H1 (cell line): ENCODE measurements around the gene ZNF506. TPM values are rescaled to one million over a fixed set of nuclear protein-coding genes. Genes with fewer than 3 reads are reported as not detected.

Source experiments
- CTCF ChIA-PET: fragments of 300-600 bp; sonication (Branson Sonifier 250); formaldehyde crosslinking; loops from one replicate; lab custom pipeline; 2021; ENCODE audit not compliant: partially characterized antibody; lab: Charles Lee
- POLR2A ChIA-PET: fragments of 300-600 bp; sonication (Branson Sonifier 250); formaldehyde crosslinking; loops from one replicate; lab custom pipeline; 2021; ENCODE audit warnings: inconsistent platforms; ENCODE audit not compliant: partially characterized antibody; lab: Charles Lee
- DNase-seq, 2 experiments: peaks; one replicate each; pipeline versions ENCODE4 v3.0.0 to v3.0.0-alpha.2; 2010 to 2022; ENCODE audit warnings: low spot score in 2 of 2, low read depth in 1 of 2, mixed read lengths in 1 of 2
- FAIRE-seq: peaks from 2 replicates; lab custom pipeline; 2011; peaks lifted over from hg19 to GRCh38; lab: Jason Lieb, UNC
- H2AFZ ChIP-seq: 2 replicates; pipeline ENCODE4 v1.8.1; 2012; ENCODE audit warnings: low read length, inconsistent platforms
- H2AK5ac ChIP-seq: 2 replicates; pipeline ENCODE4 v1.6.1; 2013; ENCODE audit warnings: low read depth, low read length
- H2BK120ac ChIP-seq: replicated peaks from 2 replicates; pipeline ENCODE3; 2013; ENCODE audit warnings: low read depth, low read length, inconsistent platforms
- H2BK12ac ChIP-seq: 2 replicates; pipeline ENCODE4 v1.6.1; 2013; ENCODE audit warnings: low read depth, low read length
- H2BK15ac ChIP-seq: 2 replicates; pipeline ENCODE4 v1.6.1; 2013; ENCODE audit warnings: low read length
- H2BK20ac ChIP-seq: 2 replicates; pipeline ENCODE4 v1.6.1; 2013; ENCODE audit warnings: low read length
- H2BK5ac ChIP-seq: 2 replicates; pipeline ENCODE4 v1.6.1; 2013; ENCODE audit warnings: low read depth, low read length
- H3K14ac ChIP-seq: 2 replicates; pipeline ENCODE4 v1.6.1; 2013; ENCODE audit warnings: inconsistent platforms; ENCODE audit not compliant: insufficient read length
- H3K18ac ChIP-seq: 2 replicates; pipeline ENCODE4 v1.6.1; 2013; ENCODE audit warnings: low read length; ENCODE audit errors: extremely low read depth
- H3K23ac ChIP-seq: 2 replicates; pipeline ENCODE4 v1.6.1; 2013; ENCODE audit warnings: inconsistent platforms; ENCODE audit not compliant: insufficient read length
- H3K23me2 ChIP-seq: 2 replicates; pipeline ENCODE4 v1.6.1; 2013; ENCODE audit warnings: low read depth, low read length
- H3K27ac ChIP-seq: 2 replicates; pipeline ENCODE4 v1.6.1; 2011; ENCODE audit warnings: low read depth, low read length, inconsistent platforms
- H3K27me3 ChIP-seq, 4 experiments: replicated peaks in 1 of 4; 1 replicate in 1 of 4; 2 replicates in 3 of 4; pipeline versions ENCODE4 v1.6.1 to v1.8.1; 2011 to 2013; ENCODE audit warnings: low read length in 3 of 4, mild to moderate bottlenecking in 3 of 4, inconsistent platforms in 2 of 4, mixed read lengths in 2 of 4, moderate library complexity in 1 of 4; ENCODE audit not compliant: control insufficient read depth in 3 of 4, insufficient read depth in 3 of 4; ENCODE audit errors: extremely low read depth in 1 of 4
- H3K36me3 ChIP-seq, 4 experiments: 2 replicates each; pipeline versions ENCODE4 v1.6.1 to v1.8.1; 2011 to 2013; ENCODE audit warnings: mild to moderate bottlenecking in 4 of 4, low read length in 3 of 4, moderate library complexity in 2 of 4, control low read depth in 1 of 4, inconsistent platforms in 1 of 4; ENCODE audit not compliant: insufficient read depth in 4 of 4, control insufficient read depth in 2 of 4
- H3K4ac ChIP-seq: replicated peaks from 2 replicates; pipeline ENCODE3; 2013; ENCODE audit warnings: low read length, low read depth, mixed read lengths, inconsistent platforms; ENCODE audit not compliant: insufficient read length
- H3K4me1 ChIP-seq, 4 experiments: replicated peaks in 1 of 4; 1 replicate in 1 of 4; 2 replicates in 3 of 4; pipeline versions ENCODE4 v1.6.1 to v1.8.1; 2011 to 2013; ENCODE audit warnings: low read length in 3 of 4, inconsistent platforms in 2 of 4, mixed read lengths in 1 of 4; ENCODE audit not compliant: insufficient read depth in 4 of 4, control insufficient read depth in 3 of 4
- H3K4me2 ChIP-seq, 2 experiments: 2 replicates each; pipeline versions ENCODE4 v1.6.1 to v1.8.1; 2011 to 2013; ENCODE audit warnings: low read depth in 2 of 2, low read length in 2 of 2, control low read depth in 1 of 2, inconsistent platforms in 1 of 2, mild to moderate bottlenecking in 1 of 2; ENCODE audit not compliant: insufficient read depth in 1 of 2
- H3K4me3 ChIP-seq, 4 experiments: fragments of 200-600, 300-600 bp in 1 of 4; sonication (generic), shearing (Covaris generic), sonication (Bioruptor Twin) in 1 of 4; 2 replicates each; pipeline versions ENCODE4 v1.5.1 to v1.8.1; 2011 to 2016; ENCODE audit warnings: low read length in 4 of 4, low read depth in 3 of 4, control low read depth in 2 of 4, inconsistent platforms in 2 of 4, mild to moderate bottlenecking in 2 of 4, mixed read lengths in 1 of 4, moderate library complexity in 1 of 4; ENCODE audit not compliant: insufficient read depth in 2 of 4; ENCODE audit errors: extremely low read depth in 1 of 4
- H3K56ac ChIP-seq: replicated peaks from 2 replicates; pipeline ENCODE3; 2013; ENCODE audit warnings: low read depth, mild to moderate bottlenecking, mixed read lengths, low read length, inconsistent platforms; ENCODE audit not compliant: insufficient read length
- H3K79me1 ChIP-seq: 2 replicates; pipeline ENCODE4 v1.6.1; 2013; ENCODE audit warnings: low read depth, low read length, control low read depth
- H3K79me2 ChIP-seq, 2 experiments: 2 replicates each; pipeline versions ENCODE4 v1.6.1 to v1.8.1; 2012 to 2013; ENCODE audit warnings: low read length in 2 of 2, mild to moderate bottlenecking in 2 of 2, inconsistent platforms in 1 of 2; ENCODE audit not compliant: insufficient read depth in 2 of 2, control insufficient read depth in 1 of 2
- H3K9ac ChIP-seq, 4 experiments: replicated peaks in 1 of 4; 1 replicate in 1 of 4; 2 replicates in 3 of 4; pipeline versions ENCODE4 v1.6.1 to v1.8.1; 2011 to 2013; ENCODE audit warnings: low read depth in 3 of 4, low read length in 3 of 4, control low read depth in 2 of 4, mild to moderate bottlenecking in 2 of 4, moderate library complexity in 2 of 4, inconsistent platforms in 1 of 4; ENCODE audit errors: extremely low read depth in 1 of 4
- H3K9me3 ChIP-seq, 2 experiments: 2 replicates each; pipeline versions ENCODE4 v1.6.1 to v1.8.1; 2012 to 2013; ENCODE audit warnings: mild to moderate bottlenecking in 2 of 2, moderate library complexity in 2 of 2, control low read depth in 1 of 2, inconsistent platforms in 1 of 2, low read depth in 1 of 2, low read length in 1 of 2, mixed read lengths in 1 of 2; ENCODE audit not compliant: insufficient read depth in 2 of 2
- H4K20me1 ChIP-seq, 2 experiments: replicated peaks in 1 of 2; 2 replicates each; pipeline versions ENCODE3 to v1.8.1; 2011 to 2013; ENCODE audit warnings: inconsistent platforms in 2 of 2, low read length in 2 of 2, mild to moderate bottlenecking in 1 of 2; ENCODE audit not compliant: insufficient read depth in 2 of 2, control insufficient read depth in 1 of 2
- H4K5ac ChIP-seq: 2 replicates; pipeline ENCODE4 v1.6.1; 2013; ENCODE audit warnings: low read length, low read depth, mixed read lengths, inconsistent platforms; ENCODE audit not compliant: insufficient read length
- H4K8ac ChIP-seq: 2 replicates; pipeline ENCODE4 v1.8.0; 2013; ENCODE audit warnings: mild to moderate bottlenecking, moderate library complexity, low read length, inconsistent platforms; ENCODE audit not compliant: insufficient read depth; ENCODE audit errors: extremely low read depth
- H4K91ac ChIP-seq: replicated peaks from 2 replicates; pipeline ENCODE3; 2013; ENCODE audit warnings: low read length, mixed read lengths, inconsistent platforms; ENCODE audit not compliant: insufficient read length
- CBX8 ChIP-seq: fragments of 300-800, 300-1000 bp; sonication (generic); IDR thresholded peaks from 2 replicates; pipeline ENCODE4 v1.7.1; 2016; ENCODE audit warnings: low read depth, low read length, borderline replicate concordance
- CTBP2 ChIP-seq: IDR thresholded peaks from 2 replicates; pipeline ENCODE4 v1.7.0; 2011; ENCODE audit warnings: borderline replicate concordance, mild to moderate bottlenecking, moderate library complexity, mixed read lengths, low read length; ENCODE audit not compliant: insufficient read depth, insufficient read length
- MAFK ChIP-seq: IDR thresholded peaks from 2 replicates; pipeline ENCODE4 v1.6.1; 2012; ENCODE audit warnings: low read depth, mild to moderate bottlenecking, improper control_type of control experiment, low read length
- RAD21 ChIP-seq, 2 experiments: IDR thresholded peaks in 1 of 2; conservative IDR thresholded peaks in 1 of 2; 2 replicates each; pipeline ENCODE4 v1.6.1; 2011; ENCODE audit warnings: low read depth in 2 of 2, low read length in 2 of 2, improper control_type of control experiment in 1 of 2, inconsistent platforms in 1 of 2, mild to moderate bottlenecking in 1 of 2, moderate library complexity in 1 of 2
- RBBP5 ChIP-seq: IDR thresholded peaks from 2 replicates; pipeline ENCODE4 v1.7.1; 2012; ENCODE audit warnings: low read depth, mild to moderate bottlenecking, inconsistent platforms, low read length, moderate library complexity, borderline replicate concordance
- RFX5 ChIP-seq: IDR thresholded peaks from 2 replicates; pipeline ENCODE4 v1.6.1; 2011; ENCODE audit warnings: low read depth, low read length, improper control_type of control experiment, borderline replicate concordance
- RNF2 ChIP-seq: fragments of 200-900, 300-1000 bp; sonication (generic); IDR thresholded peaks from 2 replicates; pipeline ENCODE4 v1.7.1; 2016; ENCODE audit warnings: borderline replicate concordance, low read depth, mild to moderate bottlenecking, antibody characterized with exemption, low read length; ENCODE audit not compliant: poor library complexity, severe bottlenecking; ENCODE audit errors: missing control alignments
- SUZ12 ChIP-seq: fragments of 200-600 bp; sonication (generic); IDR thresholded peaks from 2 replicates; pipeline ENCODE4 v1.6.1; 2012; ENCODE audit warnings: mild to moderate bottlenecking, inconsistent platforms, low read length, moderate library complexity, mixed read lengths
- WGBS, 2 experiments: shearing (Covaris generic) in 1 of 2; methylation state at CpG; one replicate each; pipeline versions ENCODE4 v1.1.6 to v1.1.7; 2013 to 2015; ENCODE audit warnings: low lambda C conversion rate in 2 of 2, mixed read lengths in 2 of 2, inconsistent platforms in 1 of 2, low coverage in 1 of 2, missing lambda C conversion rate in 1 of 2; ENCODE audit not compliant: insufficient replicate concordance in 2 of 2, insufficient coverage in 1 of 2, insufficient read length in 1 of 2; ENCODE audit errors: extremely low coverage in 1 of 2, missing lambda C conversion rate in 1 of 2; 5-methylcytosine and 5-hydroxymethylcytosine counted together
- polyA plus RNA-seq, 7 experiments: library from polyadenylated mRNA; depleted of rRNA in 3 of 7; stranded (reverse) in 5 of 7; unstranded in 2 of 7; fragments of >200 nt in 5 of 7; fragments of 200-250 nt in 2 of 7; gene quantifications; 1 replicate in 5 of 7; 2 replicates in 1 of 7; 4 replicates in 1 of 7; pipeline versions ENCODE4 v1.2.1 to v1.2.3, GENCODE V29; 2011 to 2013; ENCODE audit warnings: missing spikeins in 2 of 7, mixed read lengths in 2 of 7
- total RNA-seq: library from RNA; stranded (reverse); fragmentation: NEBNext Ultra II Directional; extraction: Animal tissue kit (Norgen Biotek cat#: 25700); gene quantifications from 2 replicates; pipeline ENCODE4 v1.2.1, GENCODE V29; 2021
- TF ChIP-seq, protein P1 (sequence below): IDR thresholded peaks from 2 replicates; pipeline ENCODE4 v1.6.1; 2012; ENCODE audit warnings: low read length, inconsistent platforms

Gene ZNF506
- total and polyA plus RNA-seq, 2 of the 8 experiments (the other 6 are each of a cell fraction or from before 2014, with no cell fraction given) = 4.5 to 8.3 TPM

DNA sequence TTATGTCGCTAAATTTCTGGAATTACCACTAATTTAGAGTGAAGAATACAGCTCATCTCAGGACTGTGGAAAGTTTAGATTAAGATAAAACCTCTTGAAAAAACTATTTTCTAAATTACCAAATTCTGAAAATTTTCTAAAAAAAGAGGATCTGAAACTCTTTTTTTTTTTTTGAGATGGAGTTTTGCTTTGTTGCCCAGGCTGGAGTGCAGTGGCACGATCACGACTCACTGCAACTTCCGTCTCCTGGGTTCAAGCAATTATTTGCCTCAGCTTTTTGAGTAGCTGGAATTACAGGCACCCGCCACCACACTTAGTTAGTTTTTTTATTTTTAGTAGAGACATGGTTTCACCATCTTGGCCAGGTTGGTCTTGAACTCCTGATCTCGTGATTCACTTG lies 27.5 kb upstream of the ZNF506 start:
- POLR2A ChIA-PET = interaction anchor here (0.7 to 2.5 kb wide), 4 partner anchors 12 to 67 kb away, joined by 3 to 13 read pairs (median 4); no protein-coding TSS in a partner anchor
- Histone ChIP-seq H3K23ac (no peak overlapping the region), H3K27me3 (no peaks in the 10 kb centered on the region), H2AFZ (no peak overlapping the region), H4K91ac (no peak overlapping the region), H3K9ac (no peak overlapping the region), H2AK5ac (no peak overlapping the region), H3K9me3 (no peaks in the 10 kb centered on the region), H3K23me2 (no peaks in the 10 kb centered on the region), H3K4me2 (no peak overlapping the region), H3K56ac (no peak overlapping the region), H4K5ac (no peak overlapping the region), H3K36me3 (no peaks in the 10 kb centered on the region), H3K14ac (no peak overlapping the region), H3K4me1 (no peaks in the 10 kb centered on the region), H2BK20ac (no peak overlapping the region), H3K4me3 (no peak overlapping the region), H3K18ac (no peak overlapping the region), H4K20me1 (no peaks in the 10 kb centered on the region), H4K8ac (no peak overlapping the region), H2BK12ac (no peak overlapping the region), H2BK5ac (no peak overlapping the region), H3K79me1 (no peaks in the 10 kb centered on the region), H2BK120ac (no peak overlapping the region), H3K27ac (no peak overlapping the region), H3K79me2 (no peaks in the 10 kb centered on the region; a peak in 1 of 4 replicates), H2BK15ac (no peak overlapping the region), H3K4ac (no peak overlapping the region)
- CTCF ChIA-PET = no interaction called here
- WGBS, 2 experiments = 93% methylated on average over 6 of the region's 6 CpGs; no CpG with 5 or more reads in 1 of the 2 experiments
- TF ChIP-seq RFX5 (no peak), RNF2 (no peak), CTBP2 (no peak), SUZ12 (no peak), CBX8 (no peak), MAFK (no peak), RBBP5 (no peak), RAD21 (IDR thresholded peaks at IDR 0.05 in 1 of 2, conservative IDR thresholded peaks at IDR 0.05 in 1 of 2; ENCODE audit: low read depth in 2 of 2, low read length in 2 of 2) (no peak)
- TF ChIP-seq, protein P1, sequence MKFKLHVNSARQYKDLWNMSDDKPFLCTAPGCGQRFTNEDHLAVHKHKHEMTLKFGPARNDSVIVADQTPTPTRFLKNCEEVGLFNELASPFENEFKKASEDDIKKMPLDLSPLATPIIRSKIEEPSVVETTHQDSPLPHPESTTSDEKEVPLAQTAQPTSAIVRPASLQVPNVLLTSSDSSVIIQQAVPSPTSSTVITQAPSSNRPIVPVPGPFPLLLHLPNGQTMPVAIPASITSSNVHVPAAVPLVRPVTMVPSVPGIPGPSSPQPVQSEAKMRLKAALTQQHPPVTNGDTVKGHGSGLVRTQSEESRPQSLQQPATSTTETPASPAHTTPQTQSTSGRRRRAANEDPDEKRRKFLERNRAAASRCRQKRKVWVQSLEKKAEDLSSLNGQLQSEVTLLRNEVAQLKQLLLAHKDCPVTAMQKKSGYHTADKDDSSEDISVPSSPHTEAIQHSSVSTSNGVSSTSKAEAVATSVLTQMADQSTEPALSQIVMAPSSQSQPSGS = no peak
- FAIRE-seq = no peak
- DNase-seq = no peak
